ENCODE data around the gene OS9.
A peak's percentile ranks its signal among the peaks of the same experiment; 100 is the strongest.
"Not testable (repeated sequence)": the region's sequence is repeated elsewhere in the genome, so short reads cannot be mapped to it uniquely, and the experiment has no call there.

OS9 gene

GRCh38 chr12:57693659-57694458 is at the start of gene OS9:
TSS of gene OS9 (plus strand) at chr12:57694132. CDS start at chr12:57694162, 30 bp downstream.
- peak; percentile 99 for DNase-seq (ENCODE audit: extremely low read depth, low read depth)
- TF ChIP-seq, protein P1, sequence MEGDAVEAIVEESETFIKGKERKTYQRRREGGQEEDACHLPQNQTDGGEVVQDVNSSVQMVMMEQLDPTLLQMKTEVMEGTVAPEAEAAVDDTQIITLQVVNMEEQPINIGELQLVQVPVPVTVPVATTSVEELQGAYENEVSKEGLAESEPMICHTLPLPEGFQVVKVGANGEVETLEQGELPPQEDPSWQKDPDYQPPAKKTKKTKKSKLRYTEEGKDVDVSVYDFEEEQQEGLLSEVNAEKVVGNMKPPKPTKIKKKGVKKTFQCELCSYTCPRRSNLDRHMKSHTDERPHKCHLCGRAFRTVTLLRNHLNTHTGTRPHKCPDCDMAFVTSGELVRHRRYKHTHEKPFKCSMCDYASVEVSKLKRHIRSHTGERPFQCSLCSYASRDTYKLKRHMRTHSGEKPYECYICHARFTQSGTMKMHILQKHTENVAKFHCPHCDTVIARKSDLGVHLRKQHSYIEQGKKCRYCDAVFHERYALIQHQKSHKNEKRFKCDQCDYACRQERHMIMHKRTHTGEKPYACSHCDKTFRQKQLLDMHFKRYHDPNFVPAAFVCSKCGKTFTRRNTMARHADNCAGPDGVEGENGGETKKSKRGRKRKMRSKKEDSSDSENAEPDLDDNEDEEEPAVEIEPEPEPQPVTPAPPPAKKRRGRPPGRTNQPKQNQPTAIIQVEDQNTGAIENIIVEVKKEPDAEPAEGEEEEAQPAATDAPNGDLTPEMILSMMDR (IDR thresholded peaks at IDR 0.05; ENCODE audit: low read depth, low read length): peak; percentile 72

DNA sequence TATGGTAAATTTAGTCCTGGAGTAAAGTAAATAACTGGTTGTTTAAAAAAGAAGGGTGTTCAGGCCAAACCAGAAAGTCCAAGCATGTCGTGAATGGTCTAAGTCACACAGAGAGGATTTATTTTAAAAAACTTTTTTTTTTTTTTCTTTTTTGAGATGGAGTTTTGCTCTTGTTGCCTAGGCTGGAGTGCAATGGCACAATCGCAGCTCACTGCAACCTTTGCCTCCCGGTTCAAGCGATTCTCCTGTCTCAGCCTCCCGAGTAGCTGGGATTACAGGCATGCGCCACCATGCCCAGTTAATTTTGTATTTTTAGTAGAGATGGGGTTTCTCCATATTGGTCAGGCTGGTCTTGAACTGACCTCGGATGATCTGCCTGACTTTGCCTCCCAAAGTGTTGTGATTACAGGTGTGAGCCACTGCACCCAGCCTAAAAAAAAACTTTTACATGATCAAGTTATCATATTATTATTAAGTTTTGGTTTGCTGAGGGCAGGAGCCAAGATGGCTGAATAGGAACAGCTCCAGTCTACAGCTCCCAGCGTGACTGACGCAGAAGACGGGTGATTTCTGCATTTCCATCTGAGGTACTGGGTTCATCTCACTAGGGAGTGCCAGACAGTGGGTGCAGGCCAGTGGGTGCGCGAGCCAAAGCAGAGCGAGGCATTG is 47.8 kb upstream of the OS9 start:
- DNase-seq (ENCODE audit: extremely low read depth, low read depth): not testable (repeated sequence)

DNA sequence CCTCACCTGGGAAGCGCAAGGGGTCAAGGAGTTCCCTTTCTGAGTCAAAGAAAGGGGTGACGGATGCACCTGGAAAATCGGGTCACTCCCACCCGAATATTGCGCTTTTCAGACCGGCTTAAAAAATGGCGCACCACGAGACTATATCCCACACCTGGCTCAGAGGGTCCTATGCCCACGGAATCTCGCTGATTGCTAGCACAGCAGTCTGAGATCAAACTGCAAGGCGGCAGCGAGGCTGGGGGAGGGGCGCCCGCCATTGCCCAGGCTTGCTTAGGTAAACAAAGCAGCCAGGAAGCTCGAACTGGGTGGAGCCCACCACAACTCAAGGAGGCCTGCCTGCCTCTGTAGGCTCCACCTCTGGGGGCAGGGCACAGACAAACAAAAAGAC is 47.3 kb upstream of the OS9 start:
- DNase-seq (ENCODE audit: extremely low read depth, low read depth): not testable (repeated sequence)

DNA sequence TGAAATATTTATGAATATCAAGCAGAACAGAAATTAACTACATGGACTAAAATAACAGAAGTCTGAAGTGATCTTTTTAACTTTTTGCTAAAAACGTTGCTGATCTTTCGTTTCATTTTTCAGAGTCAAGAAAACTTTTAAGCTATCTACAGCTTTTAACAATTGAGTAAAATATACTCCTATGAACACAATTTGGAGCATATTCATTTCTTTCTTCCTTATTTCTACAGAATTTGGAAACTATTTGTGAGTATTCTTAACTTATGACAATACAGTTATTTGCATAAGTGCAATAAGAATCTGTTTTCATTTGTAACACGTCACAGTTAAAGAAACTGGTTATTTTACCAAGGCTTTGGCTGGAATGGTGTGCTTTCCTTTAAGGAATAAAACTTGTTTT is 39.9 kb upstream of the OS9 start:
- TF ChIP-seq, protein P1 (IDR thresholded peaks at IDR 0.05; ENCODE audit: low read depth, low read length): no peak
- DNase-seq (ENCODE audit: extremely low read depth, low read depth): no peak

- TF ChIP-seq, protein P1 (IDR thresholded peaks at IDR 0.05; ENCODE audit: low read depth, low read length): no peak
- DNase-seq (ENCODE audit: extremely low read depth, low read depth): no peak
Measured at GRCh38 chr12:57655541-57656240, 38.2 kb upstream of the OS9 start.

GRCh38 chr12:57656408-57656807 is 37.5 kb upstream of the OS9 start:
- not testable (repeated sequence) for DNase-seq (ENCODE audit: extremely low read depth, low read depth)

GRCh38 chr12:57657744-57658143 is 36.2 kb upstream of the OS9 start:
- TF ChIP-seq, protein P1 (IDR thresholded peaks at IDR 0.05; ENCODE audit: low read depth, low read length): no peak
- DNase-seq (ENCODE audit: extremely low read depth, low read depth): no peak

DNA sequence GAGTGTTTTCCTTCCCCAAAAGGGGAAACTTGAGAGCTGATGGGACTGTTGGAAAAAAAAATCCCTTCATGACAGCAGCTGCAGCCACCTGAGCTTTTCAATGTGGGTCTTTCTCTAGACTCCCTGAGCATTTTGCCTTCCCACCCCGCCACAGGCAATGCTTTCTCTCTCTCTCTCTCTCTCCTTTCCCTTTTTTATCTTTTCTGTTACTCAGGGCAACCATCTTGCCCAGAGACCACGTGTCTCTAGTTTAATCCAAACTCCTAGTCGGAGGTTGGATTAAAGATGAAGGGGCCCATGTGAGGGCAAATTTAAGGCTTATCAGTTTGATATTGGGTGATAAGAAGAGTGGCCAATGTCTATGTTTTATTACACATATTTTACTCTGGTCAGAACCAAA is 35.0 kb upstream of the OS9 start:
- no peak for DNase-seq (ENCODE audit: extremely low read depth, low read depth)

More for the DNA sequence above, 35.0 kb upstream of the OS9 start:
- TF ChIP-seq, protein P1 (IDR thresholded peaks at IDR 0.05; ENCODE audit: low read depth, low read length): no peak

Data from AG09319 (cell line).